ENCODE measurements around the gene CAMK1. TPM values are rescaled to one million over a fixed set of nuclear protein-coding genes. Genes with fewer than 3 reads are reported as not detected.

Gene CAMK1
- total and polyA plus RNA-seq, 2 of the 4 experiments (the other 2 are of a cell fraction) = 33.3 to 36.4 TPM

GRCh38 chr3:9749296-9749644, 20.5 kb downstream of the CAMK1 start:
- Histone ChIP-seq H2AK5ac (ENCODE audit: low read depth, low read length) (peak overlapping the region; percentile 59), H4K5ac (ENCODE audit: low read depth, low read length) (peak overlapping the region; percentile 73), H2BK15ac (ENCODE audit: low read depth, low read length) (no peak overlapping the region), H2BK5ac (ENCODE audit: low read depth, low read length, poor library complexity, severe bottlenecking) (peak overlapping the region; percentile 59), H3K56ac (ENCODE audit: extremely low read depth, insufficient read depth, low read length) (peak overlapping the region; percentile 60; the same call in 1 of the 2 replicates), H4K8ac (ENCODE audit: low read depth in 2 of 2, low read length in 2 of 2) (peak overlapping the region; percentile 70 to 80), H3K4me2 (ENCODE audit: low read depth, low read length) (peak overlapping the region; percentile 48), H3K18ac (ENCODE audit: low read depth, low read length) (peak overlapping the region; percentile 5; the same call in 1 of the 2 replicates), H3K23ac (ENCODE audit: low read depth, low read length) (peak overlapping the region; percentile 83), H3K9me3 (ENCODE audit: control insufficient read depth, insufficient read depth, low read length) (no peaks in the 10 kb centered on the region), H3K79me1 (ENCODE audit: low read depth in 1 of 2, low read length in 2 of 2) (peaks cover 17 to 42% of the 10 kb centered on the region in 2 experiments), H3K36me3 (ENCODE audit: control insufficient read depth, insufficient read depth, low read length) (peaks cover 41% of the 10 kb centered on the region), H2AK9ac (replicated peaks; ENCODE audit: low read depth, low read length, poor library complexity) (peak overlapping the region; percentile 91), H3K9ac (ENCODE audit: low read depth, low read length) (peak overlapping the region; percentile 51), H3K9me1 (ENCODE audit: insufficient read depth, low read length) (peaks cover 17% of the 10 kb centered on the region), H3K27ac (ENCODE audit: insufficient read depth, low read length) (peak overlapping the region; percentile 74), H4K91ac (ENCODE audit: insufficient read depth, low read depth, low read length) (peak overlapping the region; percentile 73), H3K4ac (ENCODE audit: low read depth, low read length) (peak overlapping the region; percentile 74), H2BK20ac (ENCODE audit: low read depth, low read length) (0 out of 2 replicates have a peak overlapping the region, but pooled peaks have one; percentile 3), H3K14ac (replicated peaks; ENCODE audit: low read depth, low read length) (peak overlapping the region; percentile 65), H3K27me3 (ENCODE audit: control insufficient read depth, insufficient read depth, low read length) (no peaks in the 10 kb centered on the region), H4K20me1 (ENCODE audit: insufficient read depth, low read length) (no peaks in the 10 kb centered on the region), H2AFZ (replicated peaks; ENCODE audit: low read length, poor library complexity) (peak overlapping the region; percentile 99), H3K4me3 (ENCODE audit: insufficient read depth, low read depth, low read length) (peak overlapping the region; percentile 38), H3K4me1 (ENCODE audit: control insufficient read depth, insufficient read depth, low read length) (peaks cover 20% of the 10 kb centered on the region), H2BK120ac (ENCODE audit: low read depth, low read length) (peak overlapping the region; percentile 45)
- WGBS, 2 experiments (ENCODE audit: extremely low coverage in 2 of 2, insufficient read length in 1 of 2) = 2% methylated on average over 12 of the region's 19 CpGs; no CpG with 5 or more reads in 1 of the 2 experiments
- peak; percentile 18 for ATAC-seq (ENCODE audit: low read depth)
- DNase-seq = no peak
- no TSS peak for BruUV-seq (replicated peaks)
- ChIA-PET POLR2A (ENCODE audit: unreplicated experiment) (interaction anchor here (1.6 kb wide), 1 partner anchor 17 kb away, joined by 5 read pairs; no protein-coding TSS in a partner anchor), CTCF (interaction anchor here (1.9 kb wide), 1 partner anchor 33 kb away, joined by 4 read pairs; no protein-coding TSS in a partner anchor)
- TF ChIP-seq FOS (IDR thresholded peaks at IDR 0.05; ENCODE audit: low read depth, low read length) = no peak
- intact Hi-C loops (cut with micrococcal nuclease) = loop anchor here (1.0 kb wide), 1 partner anchor 18 kb away; the partner anchor contains the start of gene BRPF1
- in situ Hi-C loops (cut with MboI; ENCODE audit: low sequenced_read_pairs) = no loop called here
- dilution Hi-C loops (cut with HindIII; ENCODE audit: low sequenced_read_pairs, unreplicated experiment) = no loop called here

All from IMR-90 (cell line).